ENCODE measurements around the gene ARHGEF6.
"Not testable (repeated sequence)": the region's sequence is repeated elsewhere in the genome, so short reads cannot be mapped to it uniquely, and the experiment has no call there.

ARHGEF6 gene
- total RNA-seq = 124 to 209 (median 192) reads per million in 4 experiments

GRCh38 chrX:136780763-136781162, at the start of gene ARHGEF6:
TSS of gene ARHGEF6 (minus strand) at chrX:136780932. CDS start at chrX:136780882, 50 bp downstream.
- no peak for DNase-seq

DNA sequence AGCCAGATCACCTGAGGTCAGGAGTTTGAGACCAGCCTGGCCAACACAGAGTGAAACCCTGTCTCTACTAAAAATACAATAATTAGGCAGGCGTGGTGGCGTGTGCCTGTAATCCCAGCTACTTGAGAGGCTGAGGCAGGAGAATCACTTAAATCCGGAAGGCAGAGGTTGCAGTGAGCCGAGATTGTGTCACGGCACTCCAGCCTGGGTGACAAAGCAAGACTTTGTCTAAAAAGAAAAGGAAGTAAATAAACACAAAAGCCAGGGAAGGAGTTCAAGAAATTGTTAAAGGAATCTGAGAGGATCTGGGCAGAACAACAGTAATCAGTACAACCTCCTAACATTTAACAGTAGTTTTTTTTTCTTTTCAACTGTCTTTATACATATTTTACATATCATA, 48.7 kb upstream of the ARHGEF6 start:
- DNase-seq = no peak

DNA sequence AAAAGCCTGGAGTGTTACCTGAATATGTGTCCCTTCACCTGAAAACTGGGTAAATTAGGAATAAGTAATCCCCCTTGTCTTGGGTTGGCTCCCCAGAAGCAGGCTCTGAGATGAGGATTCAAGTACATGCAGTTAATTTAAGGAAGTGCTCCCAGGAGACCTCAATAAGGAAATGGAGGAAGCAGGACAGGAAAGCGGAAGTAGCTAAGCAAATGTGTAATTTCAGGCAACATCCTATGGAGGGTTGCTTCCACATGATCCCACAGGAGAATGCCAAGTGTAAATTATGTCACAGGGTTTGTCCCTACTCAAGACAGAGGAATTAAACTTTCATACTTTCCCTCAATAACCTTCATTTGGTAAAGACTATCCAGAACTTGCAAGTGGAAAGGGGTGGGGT, 48.1 kb upstream of the ARHGEF6 start:
- no peak for DNase-seq

DNA sequence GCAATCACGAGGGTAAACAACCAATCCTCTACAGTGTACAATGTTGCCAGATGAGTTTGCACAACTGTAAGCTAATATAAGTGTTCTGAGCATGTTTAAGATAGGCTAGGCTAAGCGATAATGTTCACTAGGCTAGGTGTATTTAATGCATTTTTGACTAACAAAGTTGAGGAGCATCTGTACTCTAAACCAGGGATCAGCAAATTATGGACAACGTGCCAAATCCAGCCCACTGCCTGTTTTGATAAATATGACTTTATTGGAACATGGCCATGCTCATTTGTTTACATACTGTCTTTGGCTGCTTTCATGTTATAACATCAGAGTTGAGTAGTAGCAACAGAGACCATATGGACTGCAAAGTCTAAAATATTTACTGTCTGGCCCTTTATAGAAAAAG, 46.3 kb upstream of the ARHGEF6 start:
- DNase-seq = no peak

DNA sequence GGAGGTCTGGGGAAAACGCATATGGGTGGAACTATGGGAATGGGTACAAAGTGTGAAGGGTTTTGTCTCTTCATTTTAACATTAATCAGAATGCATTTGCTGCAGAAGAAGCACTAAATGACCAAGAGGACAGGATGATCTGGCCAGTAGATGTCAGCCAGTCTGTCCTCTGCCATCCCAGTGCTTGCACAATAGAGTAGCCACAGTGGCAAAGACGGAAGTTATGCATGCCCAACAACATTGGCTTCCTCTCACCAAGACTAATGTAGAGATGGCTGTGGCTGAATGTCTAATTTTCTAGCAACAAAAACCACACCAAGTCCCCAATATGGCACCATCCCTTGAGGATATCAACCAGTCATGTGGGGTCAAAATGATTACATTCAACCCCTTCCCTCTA, 45.0 kb upstream of the ARHGEF6 start:
- no peak for DNase-seq

DNA sequence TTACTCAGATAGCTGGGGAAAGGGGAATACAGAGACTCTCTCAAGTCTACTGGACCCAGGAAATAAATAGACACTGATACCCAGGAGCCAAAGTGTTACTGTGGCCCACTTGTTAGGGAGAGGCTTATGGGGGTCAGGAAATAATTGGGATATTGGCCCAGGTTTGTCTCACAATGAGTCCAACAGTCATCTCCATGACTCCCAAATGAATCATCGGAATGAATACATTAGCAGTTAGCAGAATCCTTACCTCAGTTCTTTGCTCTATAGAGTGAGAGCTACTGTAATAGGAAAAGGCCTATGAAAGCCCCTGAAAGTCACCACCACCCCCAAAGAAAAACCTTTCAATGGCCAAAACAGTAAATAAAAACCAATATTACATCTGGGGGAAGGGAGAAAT, 42.4 kb upstream of the ARHGEF6 start:
- no peak for DNase-seq

DNA sequence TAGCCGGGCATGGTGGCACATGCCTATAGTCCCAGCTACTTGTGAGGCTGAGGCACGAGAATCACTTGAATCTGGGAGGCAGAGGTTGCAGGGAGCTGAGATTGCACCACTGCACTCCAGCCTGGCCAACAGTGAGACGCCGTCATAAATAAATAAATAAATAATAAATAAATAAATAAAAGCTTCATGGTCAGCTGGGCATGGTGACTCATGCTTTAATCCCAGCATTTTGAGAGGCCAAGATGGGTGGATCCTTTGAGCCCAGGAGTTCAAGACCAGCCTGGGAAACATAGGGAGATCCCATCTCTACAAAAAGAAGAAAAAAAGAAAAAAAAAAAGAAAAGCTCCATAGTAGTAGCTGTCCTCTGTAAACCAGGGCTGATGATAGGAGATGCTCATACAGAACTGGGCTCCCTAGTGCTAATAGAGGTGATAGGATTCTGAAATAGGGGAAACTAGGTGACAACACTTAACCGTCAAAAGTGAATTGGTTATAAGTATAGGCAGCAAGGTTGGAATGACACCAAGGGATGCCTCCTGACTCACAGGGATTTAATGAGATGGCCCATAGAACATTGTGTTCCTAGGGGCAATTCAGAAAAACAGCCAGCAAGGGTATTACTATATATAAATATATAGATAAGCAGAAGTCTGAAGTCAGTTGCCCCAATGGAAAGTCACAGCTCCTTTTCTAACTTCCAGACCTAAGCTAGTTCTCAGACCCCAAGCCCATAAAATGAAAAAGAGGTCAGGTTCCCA, 41.8 kb upstream of the ARHGEF6 start:
- no peak for DNase-seq

- not testable (repeated sequence) for DNase-seq
Measured at GRCh38 chrX:136819756-136820155, 39.0 kb upstream of the ARHGEF6 start.

DNA sequence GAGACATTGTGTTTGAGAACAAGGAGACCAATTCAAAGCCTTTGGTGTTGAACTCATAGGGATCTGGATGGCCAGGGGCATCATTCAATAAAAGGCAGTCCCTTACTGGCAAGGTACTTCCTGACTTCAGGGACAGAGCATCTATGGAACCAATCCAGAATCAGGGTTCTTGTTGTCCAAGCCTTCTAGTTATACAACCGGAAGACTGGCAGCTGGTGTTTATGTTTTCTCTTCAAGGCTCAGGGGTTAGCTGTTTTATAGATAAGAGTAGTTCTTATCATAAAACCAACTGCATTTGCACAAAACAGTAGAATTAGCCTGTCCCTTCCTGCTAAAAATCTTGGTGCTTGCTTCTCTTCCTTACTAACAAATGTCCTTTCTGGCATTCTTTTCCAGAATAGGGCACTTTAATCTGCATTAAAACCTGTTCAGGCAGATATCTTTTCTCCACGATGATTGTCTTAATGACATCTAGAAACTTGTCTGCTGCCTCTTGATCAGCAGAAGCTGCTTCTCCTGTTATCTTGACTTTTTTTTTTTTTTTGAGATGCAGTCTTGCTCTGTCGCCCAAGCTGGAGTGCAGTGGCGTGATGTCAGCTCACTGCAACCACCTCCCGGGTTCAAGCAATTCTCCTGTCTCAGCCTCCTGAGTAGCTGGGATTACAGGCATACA, 38.4 kb upstream of the ARHGEF6 start:
- no peak for DNase-seq

GRCh38 chrX:136816975-136817374, 36.2 kb upstream of the ARHGEF6 start:
- no peak for DNase-seq

GRCh38 chrX:136814847-136815750, 34.4 kb upstream of the ARHGEF6 start:
- no peak for DNase-seq

DNA sequence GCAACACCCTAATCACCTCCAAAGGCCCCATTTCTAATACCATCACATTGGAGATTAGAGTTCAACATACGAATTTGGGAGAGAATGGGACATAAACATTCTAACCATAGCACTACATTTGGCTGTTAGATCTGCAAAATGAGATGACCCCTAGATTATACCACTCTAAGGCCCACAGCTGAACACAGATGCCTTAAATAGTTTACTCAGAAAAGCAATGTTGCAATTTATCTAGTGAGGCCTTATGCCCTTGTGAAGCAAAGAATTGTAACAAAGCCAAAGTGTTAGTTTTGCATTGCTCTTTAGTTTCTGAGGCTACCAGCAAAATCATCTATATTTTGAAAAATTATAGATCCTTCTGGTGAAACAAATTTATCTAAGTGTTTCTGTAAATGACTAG, 31.6 kb upstream of the ARHGEF6 start:
- no peak for DNase-seq

DNA sequence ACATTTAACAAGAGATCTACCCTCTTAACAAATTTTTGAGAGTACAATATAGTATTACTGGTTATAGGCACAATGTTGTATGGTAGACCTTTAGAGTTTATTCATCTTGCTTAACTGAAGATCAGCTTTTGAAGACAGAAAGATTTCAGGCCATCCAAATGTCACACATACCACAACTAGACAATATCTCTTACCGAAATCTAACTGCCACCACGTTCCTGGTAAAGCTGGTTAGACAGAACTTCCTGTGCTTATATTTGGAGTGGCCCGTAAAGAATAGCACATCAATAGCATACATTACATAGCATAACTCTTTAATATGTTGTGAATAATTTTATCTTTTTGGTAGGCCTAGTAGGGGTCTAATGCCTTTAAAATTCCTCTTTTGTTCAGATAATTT, 29.8 kb upstream of the ARHGEF6 start:
- DNase-seq = no peak

DNA sequence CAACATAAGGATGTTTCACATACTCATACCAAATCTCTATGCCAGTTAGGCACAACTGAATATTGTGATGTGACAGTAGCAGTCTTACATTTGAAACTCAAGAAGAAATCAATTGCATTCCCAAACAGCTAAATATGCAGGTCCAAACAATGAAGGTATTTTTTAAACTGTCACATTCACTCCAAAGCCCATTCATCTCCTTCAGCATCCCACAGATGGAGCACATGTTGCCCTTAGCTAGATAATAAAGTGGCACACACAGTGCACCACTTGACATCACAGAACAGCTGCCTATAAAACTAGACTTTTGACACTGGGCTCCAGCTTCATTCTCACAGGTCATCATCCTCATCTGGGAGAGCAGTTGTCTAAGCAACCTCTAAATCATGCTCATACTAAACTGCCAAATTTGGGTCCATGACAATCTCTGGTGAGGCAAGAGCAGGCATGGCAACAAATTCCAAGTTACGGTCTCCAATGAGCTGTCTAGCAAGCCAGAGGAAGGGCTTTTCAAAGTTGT, 26.2 kb upstream of the ARHGEF6 start:
- no peak for DNase-seq

DNA sequence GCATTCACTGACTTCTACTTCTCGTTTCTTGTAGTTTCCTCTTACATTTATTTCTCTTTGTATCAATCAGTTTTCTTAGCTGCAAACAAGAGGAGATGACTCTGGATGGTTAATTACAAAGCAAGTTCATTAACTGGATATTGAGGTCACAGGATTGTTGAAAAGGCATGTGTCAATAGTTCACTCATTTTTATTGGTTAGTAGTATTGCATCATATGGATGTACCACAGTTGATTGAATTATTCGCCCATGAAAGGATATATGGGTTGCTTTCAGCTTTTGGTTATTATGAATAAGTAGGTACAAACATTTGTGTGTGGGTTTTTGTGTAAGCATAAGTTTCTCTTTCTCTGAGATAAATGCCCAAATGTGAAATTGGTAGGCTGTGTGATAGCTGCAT, 21.8 kb upstream of the ARHGEF6 start:
- no peak for DNase-seq

- DNase-seq = no peak
Measured at GRCh38 chrX:136797787-136798186, 17.1 kb upstream of the ARHGEF6 start.

GRCh38 chrX:136795132-136795531, 14.4 kb upstream of the ARHGEF6 start:
- DNase-seq = not testable (repeated sequence)

GRCh38 chrX:136794660-136795059, 13.9 kb upstream of the ARHGEF6 start:
- not testable (repeated sequence) for DNase-seq

GRCh38 chrX:136794080-136794479, 13.3 kb upstream of the ARHGEF6 start:
- no peak for DNase-seq

- DNase-seq = no peak
Measured at GRCh38 chrX:136789856-136790255, 9.1 kb upstream of the ARHGEF6 start.

DNA sequence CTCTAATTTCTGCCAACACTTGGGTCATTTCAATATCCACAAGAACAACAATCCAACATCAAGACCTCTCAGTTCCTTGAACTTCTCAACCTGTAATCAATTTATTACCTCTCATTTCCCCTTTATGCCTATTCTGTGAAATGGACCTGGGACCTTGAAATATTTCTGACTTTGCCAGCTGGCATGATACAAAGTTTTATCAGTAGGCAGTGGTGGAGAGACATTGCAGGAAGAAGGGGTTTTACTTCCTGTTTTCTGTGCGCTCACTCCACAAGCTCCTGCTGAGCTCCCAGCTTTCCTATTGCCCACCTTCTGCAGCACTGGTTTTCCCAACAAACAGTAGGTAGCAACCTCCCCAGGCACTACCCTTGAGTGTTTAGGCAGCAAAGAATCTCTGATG, 3.5 kb upstream of the ARHGEF6 start:
- DNase-seq = no peak

DNA sequence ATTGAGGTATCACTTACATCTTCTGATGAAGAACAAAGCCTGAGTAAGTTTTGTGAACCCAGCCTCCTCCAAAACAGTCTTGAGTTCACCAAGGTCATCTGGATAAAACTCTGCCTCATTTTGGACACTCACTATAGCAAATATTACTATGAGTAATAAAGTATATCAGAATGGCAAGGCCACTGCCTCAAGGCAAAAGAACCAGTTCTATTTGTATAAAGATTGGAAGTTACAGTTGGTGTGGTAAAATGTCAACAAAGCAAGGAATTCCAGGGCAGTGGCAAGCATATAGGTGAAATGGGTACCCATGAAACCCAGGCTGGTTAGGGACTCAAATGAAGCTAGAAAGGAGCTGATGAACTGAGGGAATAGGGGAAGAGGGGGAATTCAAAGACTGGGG, 2.4 kb upstream of the ARHGEF6 start:
- no peak for DNase-seq

- DNase-seq = no peak
Measured at GRCh38 chrX:136781180-136781797, 557 bp upstream of the ARHGEF6 start.
